ENCODE results near the gene BCAP31. TPM values are rescaled to one million over a fixed set of nuclear protein-coding genes. Genes with fewer than 3 reads are reported as not detected.

BCAP31 gene
- total and polyA plus RNA-seq, 2 of the 13 experiments (the other 11 are each of a cell fraction or from before 2014, with no cell fraction given): 139 to 178 TPM

- TF ChIP-seq SOX13 (IDR thresholded peaks at IDR 0.05) (no peak), SOX13 (CRISPR knock-in tag; conservative IDR thresholded peaks at IDR 0.05 in 1 of 2, IDR thresholded peaks at IDR 0.05 in 1 of 2) (peak in 1 of 2 experiments; percentile 42; a peak in 1 of 4 replicates), HNRNPL (IDR thresholded peaks at IDR 0.05; ENCODE audit: low read depth, low read length) (peak; percentile 93), FOXA3 (CRISPR knock-in tag; IDR thresholded peaks at IDR 0.05) (peak; percentile 52; the same call in 1 of the 2 replicates), E2F5 (CRISPR knock-in tag; conservative IDR thresholded peaks at IDR 0.05) (no peak), FOXA1 (IDR thresholded peaks at IDR 0.05) (no peak), FOXA1 (CRISPR knock-in tag; IDR thresholded peaks at IDR 0.05) (peak; percentile 91), CEBPZ (IDR thresholded peaks at IDR 0.05; ENCODE audit: low read length) (no peak), RBFOX2 (IDR thresholded peaks at IDR 0.05; ENCODE audit: low read depth, low read length) (peak; percentile 60), ZNF687 (CRISPR knock-in tag; IDR thresholded peaks at IDR 0.05) (peak; percentile 52), ZMYM4 (CRISPR knock-in tag; IDR thresholded peaks at IDR 0.05) (no peak), SAP130 (CRISPR knock-in tag; IDR thresholded peaks at IDR 0.05; ENCODE audit: low read depth) (peak; percentile 49), ZNF281 (CRISPR knock-in tag; IDR thresholded peaks at IDR 0.05; ENCODE audit: borderline replicate concordance) (peak; percentile 52; the same call in 1 of the 2 replicates), HIC2 (CRISPR knock-in tag; IDR thresholded peaks at IDR 0.05; ENCODE audit: low read depth) (peak; percentile 76; the same call in 1 of the 2 replicates), CHD4 (IDR thresholded peaks at IDR 0.05; ENCODE audit: borderline replicate concordance, low read length) (no peak)
Measured at GRCh38 chrX:153765138-153766079, 41.2 kb upstream of the BCAP31 start (continued).

Data from HepG2 (cell line).